22Rv1 (cell line): ENCODE data around the gene DPM3.
"Not testable (repeated sequence)": the region's sequence is repeated elsewhere in the genome, so short reads cannot be mapped to it uniquely, and the experiment has no call there.

Experiments used
- CTCF ChIP-seq: fragments of 450-650 bp; IDR thresholded peaks from 2 replicates; pipeline ENCODE4 v1.5.1; 2017; ENCODE audit warnings: mild to moderate bottlenecking
- ZFX ChIP-seq: fragments of 450-650 bp; IDR thresholded peaks from 2 replicates; pipeline ENCODE4 v1.6.1; 2017; ENCODE audit warnings: antibody characterized with exemption, borderline replicate concordance

- not testable (repeated sequence) for TF ChIP-seq ZFX
- TF ChIP-seq CTCF = peak; percentile 68
Observed at GRCh38 chr1:155168105-155168445, 27.7 kb upstream of the DPM3 start.
